ENCODE data around the gene FRS2.

DNA sequence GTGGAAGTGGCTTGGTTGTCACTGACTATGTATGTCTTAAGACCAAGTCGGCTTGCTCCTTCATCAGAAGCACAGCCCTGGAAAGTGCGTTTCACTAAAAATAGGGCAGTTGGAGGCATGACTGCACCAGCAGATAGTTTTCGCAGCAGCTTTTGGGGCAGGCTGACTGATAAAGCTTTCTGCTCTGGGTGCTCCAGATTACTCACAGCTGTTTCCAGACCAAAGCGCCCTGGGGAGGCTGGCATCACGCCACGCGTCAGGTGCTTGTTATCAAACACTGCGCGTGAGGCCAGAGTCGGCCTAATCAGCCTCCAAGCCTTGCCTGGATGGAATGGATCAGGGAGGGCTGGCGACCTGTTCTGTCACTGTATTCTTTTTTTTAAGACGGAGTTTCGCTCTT, 153.8 kb downstream of the FRS2 start:
- TF ChIP-seq ATF7 (IDR thresholded peaks at IDR 0.05; ENCODE audit: low read depth) (no peak), SIN3A (IDR thresholded peaks at IDR 0.05; ENCODE audit: low read depth, low read length) (no peak), POLR2AphosphoS2 (IDR thresholded peaks at IDR 0.05; ENCODE audit: low read depth, low read length) (no peak), RFX5 (IDR thresholded peaks at IDR 0.05; ENCODE audit: low read depth, low read length) (no peak), JUND (IDR thresholded peaks at IDR 0.05; ENCODE audit: low read depth, low read length) (no peak), SMC3 (IDR thresholded peaks at IDR 0.05; ENCODE audit: borderline replicate concordance, low read length) (no peak)
- TF ChIP-seq, protein P1, sequence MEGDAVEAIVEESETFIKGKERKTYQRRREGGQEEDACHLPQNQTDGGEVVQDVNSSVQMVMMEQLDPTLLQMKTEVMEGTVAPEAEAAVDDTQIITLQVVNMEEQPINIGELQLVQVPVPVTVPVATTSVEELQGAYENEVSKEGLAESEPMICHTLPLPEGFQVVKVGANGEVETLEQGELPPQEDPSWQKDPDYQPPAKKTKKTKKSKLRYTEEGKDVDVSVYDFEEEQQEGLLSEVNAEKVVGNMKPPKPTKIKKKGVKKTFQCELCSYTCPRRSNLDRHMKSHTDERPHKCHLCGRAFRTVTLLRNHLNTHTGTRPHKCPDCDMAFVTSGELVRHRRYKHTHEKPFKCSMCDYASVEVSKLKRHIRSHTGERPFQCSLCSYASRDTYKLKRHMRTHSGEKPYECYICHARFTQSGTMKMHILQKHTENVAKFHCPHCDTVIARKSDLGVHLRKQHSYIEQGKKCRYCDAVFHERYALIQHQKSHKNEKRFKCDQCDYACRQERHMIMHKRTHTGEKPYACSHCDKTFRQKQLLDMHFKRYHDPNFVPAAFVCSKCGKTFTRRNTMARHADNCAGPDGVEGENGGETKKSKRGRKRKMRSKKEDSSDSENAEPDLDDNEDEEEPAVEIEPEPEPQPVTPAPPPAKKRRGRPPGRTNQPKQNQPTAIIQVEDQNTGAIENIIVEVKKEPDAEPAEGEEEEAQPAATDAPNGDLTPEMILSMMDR (IDR thresholded peaks at IDR 0.05 in 2 of 3, conservative IDR thresholded peaks at IDR 0.05 in 1 of 3; ENCODE audit: control insufficient read depth in 2 of 3, extremely low read depth in 1 of 3, insufficient read depth in 1 of 3, low read depth in 3 of 3, low read length in 3 of 3): no peak

Data from GM12878 (cell line).